ENCODE results near the gene ANKUB1.
A peak's percentile ranks its signal among the peaks of the same experiment; 100 is the strongest.
"Not testable (repeated sequence)": the region's sequence is repeated elsewhere in the genome, so short reads cannot be mapped to it uniquely, and the experiment has no call there.

ANKUB1 gene

GRCh38 chr3:149792452-149793270 lies at the start of gene ANKUB1:
Gene ANKUB1 (minus strand): TSS chr3:149792554. CDS start chr3:149792366, 188 bp downstream.
- DNase-seq = no peak

- no peak for DNase-seq
Measured at GRCh38 chr3:149839896-149840295, 47.5 kb upstream of the ANKUB1 start.

- not testable (repeated sequence) for DNase-seq
Measured at GRCh38 chr3:149839469-149839868, 47.1 kb upstream of the ANKUB1 start.

GRCh38 chr3:149838491-149838890 lies 46.1 kb upstream of the ANKUB1 start:
- DNase-seq = not testable (repeated sequence)

GRCh38 chr3:149833241-149833640 lies 40.9 kb upstream of the ANKUB1 start:
- no peak for DNase-seq

- DNase-seq = no peak
Measured at GRCh38 chr3:149832086-149832485, 39.7 kb upstream of the ANKUB1 start.

GRCh38 chr3:149831321-149831720 lies 39.0 kb upstream of the ANKUB1 start:
- no peak for DNase-seq

GRCh38 chr3:149830902-149831301 lies 38.5 kb upstream of the ANKUB1 start:
- DNase-seq = no peak

GRCh38 chr3:149829631-149830030 lies 37.3 kb upstream of the ANKUB1 start:
- DNase-seq = not testable (repeated sequence)

- no peak for DNase-seq
Measured at GRCh38 chr3:149828390-149828789, 36.0 kb upstream of the ANKUB1 start.

- no peak for DNase-seq
Measured at GRCh38 chr3:149826636-149827035, 34.3 kb upstream of the ANKUB1 start.

GRCh38 chr3:149820183-149820582 lies 27.8 kb upstream of the ANKUB1 start:
- no peak for DNase-seq

- DNase-seq = no peak
Measured at GRCh38 chr3:149819432-149819831, 27.1 kb upstream of the ANKUB1 start.

- DNase-seq = no peak
Measured at GRCh38 chr3:149816986-149817385, 24.6 kb upstream of the ANKUB1 start.

GRCh38 chr3:149816311-149816710 lies 24.0 kb upstream of the ANKUB1 start:
- no peak for DNase-seq

GRCh38 chr3:149815728-149816127 lies 23.4 kb upstream of the ANKUB1 start:
- DNase-seq = no peak

GRCh38 chr3:149815321-149815720 lies 23.0 kb upstream of the ANKUB1 start:
- DNase-seq = no peak

- peak; percentile 6 to 15 for DNase-seq
Measured at GRCh38 chr3:149813367-149814281, 21.3 kb upstream of the ANKUB1 start.

GRCh38 chr3:149812606-149813366 lies 20.4 kb upstream of the ANKUB1 start, which contains the start of gene RNF13:
Gene RNF13 (plus strand): TSS chr3:149813215. CDS start chr3:149846027, 32,812 bp downstream.
- DNase-seq = peak; percentile 93 to 96

- no peak for DNase-seq
Measured at GRCh38 chr3:149812165-149812605, 19.8 kb upstream of the ANKUB1 start.

GRCh38 chr3:149810846-149811245 lies 18.5 kb upstream of the ANKUB1 start:
- no peak for DNase-seq

GRCh38 chr3:149809699-149810098 lies 17.3 kb upstream of the ANKUB1 start:
- no peak for DNase-seq
